Loucy (cell line): Measurements from ENCODE around the gene MEAK7.

ENCODE experiments used
- CTCF ChIP-seq: fragments of 200-600 bp; sonication (generic); conservative IDR thresholded peaks from 2 replicates; pipeline ENCODE4 v1.5.1; 2014; ENCODE audit warnings: mild to moderate bottlenecking, antibody characterized with exemption, low read length
- EZH2phosphoT487 ChIP-seq: fragments of 200-600 bp; IDR thresholded peaks from 2 replicates; pipeline ENCODE4 v1.6.1; 2018; ENCODE audit warnings: antibody characterized with exemption, mild to moderate bottlenecking, moderate library complexity, borderline replicate concordance

- TF ChIP-seq CTCF, result peak; percentile 95
- no peak for TF ChIP-seq EZH2phosphoT487
Measured at GRCh38 chr16:84484579-84485254, 19.7 kb downstream of the MEAK7 start.
